ENCODE measurements around the gene TYW1B.
"Not testable (repeated sequence)": the region's sequence is repeated elsewhere in the genome, so short reads cannot be mapped to it uniquely, and the experiment has no call there.

GRCh38 chr7:72621761-72622187 is 206.2 kb downstream of the TYW1B start:
- not testable (repeated sequence) for TF ChIP-seq CTCF (IDR thresholded peaks at IDR 0.05); ZFX (IDR thresholded peaks at IDR 0.05; ENCODE audit: borderline replicate concordance)

Measured in 22Rv1 (cell line).